ENCODE data around the gene MXD3.
"Not testable (repeated sequence)": the region's sequence is repeated elsewhere in the genome, so short reads cannot be mapped to it uniquely, and the experiment has no call there.

Gene MXD3, protein sequence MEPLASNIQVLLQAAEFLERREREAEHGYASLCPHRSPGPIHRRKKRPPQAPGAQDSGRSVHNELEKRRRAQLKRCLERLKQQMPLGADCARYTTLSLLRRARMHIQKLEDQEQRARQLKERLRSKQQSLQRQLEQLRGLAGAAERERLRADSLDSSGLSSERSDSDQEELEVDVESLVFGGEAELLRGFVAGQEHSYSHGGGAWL

DNA sequence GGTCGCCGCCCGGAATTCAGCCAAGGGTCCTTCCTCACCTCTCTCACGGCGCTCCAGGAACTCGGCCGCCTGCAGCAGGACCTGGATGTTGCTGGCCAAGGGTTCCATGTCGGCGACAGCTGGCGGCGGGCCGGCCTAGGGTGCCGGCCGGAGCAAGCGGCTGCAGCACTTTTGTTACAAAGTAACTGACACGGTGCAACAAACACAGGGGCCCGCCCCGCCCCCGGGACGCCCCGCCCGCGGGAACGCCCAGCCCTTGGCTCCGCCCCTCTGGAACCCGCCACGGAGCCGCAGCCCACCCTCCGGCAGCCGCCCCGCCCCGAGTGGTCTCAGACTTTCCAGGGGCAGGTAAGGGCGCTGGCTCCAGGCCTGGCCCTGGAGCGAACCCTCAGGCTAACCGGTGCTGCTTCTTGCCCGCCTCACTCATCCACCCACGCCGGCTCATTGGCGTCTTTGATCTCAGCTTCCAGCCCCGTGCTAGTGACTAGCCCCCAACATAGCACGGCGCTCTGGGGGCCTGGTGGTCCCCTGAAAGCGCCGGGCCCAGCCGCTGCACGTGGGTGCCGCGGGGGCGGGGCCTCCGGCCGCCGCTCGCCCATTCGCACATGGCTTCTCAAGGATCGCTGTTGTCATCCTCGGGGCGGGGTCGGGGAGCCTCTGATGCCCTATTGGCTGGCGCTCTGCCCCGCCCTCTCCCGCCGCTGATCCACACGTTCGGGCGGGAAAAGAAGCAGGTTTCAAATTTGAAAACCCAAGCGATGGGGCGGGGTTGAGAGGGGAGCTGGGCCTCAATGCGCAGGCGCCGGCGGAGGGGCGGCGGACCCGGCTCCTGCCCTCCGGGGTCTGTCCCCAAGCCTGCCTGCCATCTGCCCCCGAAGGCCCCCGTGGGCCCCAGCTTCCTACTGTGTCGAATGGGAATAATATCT, at the start of gene MXD3:
MXD3 (minus strand) TSS at position 176 of the 926 bp plus-strand sequence; CDS start at position 108, 68 bp downstream.
- peak; percentile 81 for DNase-seq (ENCODE audit: low read depth)

DNA sequence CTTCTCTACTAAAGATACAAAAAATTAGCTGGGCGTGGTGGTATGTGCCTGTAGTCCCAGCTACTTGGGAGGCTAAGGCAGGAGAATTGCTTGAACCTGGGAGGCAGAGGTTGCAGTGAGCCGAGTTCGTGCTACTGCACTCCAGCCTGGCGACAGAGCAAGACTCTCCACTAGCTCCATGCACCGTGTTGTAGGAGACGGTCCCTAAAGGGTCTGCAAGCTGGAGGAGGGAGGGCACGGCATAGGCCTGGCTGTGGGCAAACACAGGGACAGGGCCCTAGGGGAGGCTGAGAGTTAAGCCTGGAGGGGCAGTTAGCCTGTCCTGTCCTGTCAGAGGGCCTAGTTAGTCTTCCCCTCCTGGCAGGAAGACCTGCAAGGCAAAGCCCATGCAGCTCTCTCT, 49.0 kb upstream of the MXD3 start:
- DNase-seq (ENCODE audit: low read depth) = not testable (repeated sequence)

DNA sequence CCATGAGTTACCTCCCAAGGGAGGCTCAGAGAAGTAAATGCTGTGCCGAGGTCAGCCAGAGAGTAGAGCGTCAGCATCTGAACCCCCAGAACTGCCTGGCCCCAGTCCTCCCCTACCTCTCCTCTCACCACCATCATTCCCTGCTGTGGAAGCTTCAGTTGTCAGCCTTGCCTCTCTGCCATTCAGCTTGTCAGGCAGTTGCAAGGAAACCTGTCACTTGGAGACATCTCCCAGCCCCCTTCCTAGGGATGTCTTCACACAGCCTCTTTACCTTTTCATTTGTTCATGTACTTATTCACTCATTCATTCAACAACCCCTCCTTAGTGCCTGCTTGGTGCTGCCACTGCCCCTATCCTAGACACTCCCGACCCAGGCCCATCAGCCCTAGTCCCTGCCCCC, 48.2 kb upstream of the MXD3 start:
- no peak for DNase-seq (ENCODE audit: low read depth)

DNA sequence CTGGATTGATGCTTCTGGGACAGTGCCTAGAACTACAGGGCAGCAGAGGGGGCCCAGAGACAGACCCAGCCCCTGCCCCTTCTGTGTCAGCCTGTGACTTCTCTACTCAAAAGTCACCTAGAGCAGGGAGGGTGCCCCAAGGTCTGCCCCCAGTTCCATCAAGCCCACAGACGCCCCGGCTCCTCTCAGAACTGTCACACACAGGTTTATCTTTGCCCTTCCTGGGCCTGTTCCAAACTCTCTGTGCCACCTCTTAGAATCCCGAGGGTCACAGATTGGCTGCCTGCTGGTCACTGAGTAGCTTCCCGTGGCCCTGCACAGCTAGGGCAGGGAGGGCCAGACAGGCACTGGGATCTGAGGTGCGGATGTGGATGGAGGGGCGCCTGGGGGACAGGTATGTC, 47.8 kb upstream of the MXD3 start:
- DNase-seq (ENCODE audit: low read depth) = no peak

DNA sequence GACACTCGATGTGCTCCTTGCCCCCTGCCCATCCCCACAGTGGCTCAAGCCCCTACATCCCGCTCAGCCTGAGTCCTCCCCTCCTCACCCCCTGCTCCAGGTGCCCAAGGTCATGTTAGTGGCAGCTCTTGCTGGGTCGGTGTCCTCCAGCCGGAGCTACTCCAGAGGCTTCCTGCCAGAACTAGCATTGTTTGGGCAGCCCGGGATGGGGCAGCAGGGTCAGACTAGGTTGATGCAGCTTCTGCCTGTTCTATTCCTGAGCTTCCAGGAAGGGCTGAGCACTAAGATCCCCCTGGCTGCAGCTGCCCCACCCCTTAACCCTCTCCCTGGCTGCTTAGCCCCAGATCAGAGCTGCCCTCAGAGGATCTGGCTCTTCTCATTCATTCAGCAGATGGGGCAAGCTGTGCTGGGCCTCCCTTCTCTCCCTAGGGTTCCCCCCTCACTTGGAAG, 46.7 kb upstream of the MXD3 start:
- DNase-seq (ENCODE audit: low read depth) = no peak

DNA sequence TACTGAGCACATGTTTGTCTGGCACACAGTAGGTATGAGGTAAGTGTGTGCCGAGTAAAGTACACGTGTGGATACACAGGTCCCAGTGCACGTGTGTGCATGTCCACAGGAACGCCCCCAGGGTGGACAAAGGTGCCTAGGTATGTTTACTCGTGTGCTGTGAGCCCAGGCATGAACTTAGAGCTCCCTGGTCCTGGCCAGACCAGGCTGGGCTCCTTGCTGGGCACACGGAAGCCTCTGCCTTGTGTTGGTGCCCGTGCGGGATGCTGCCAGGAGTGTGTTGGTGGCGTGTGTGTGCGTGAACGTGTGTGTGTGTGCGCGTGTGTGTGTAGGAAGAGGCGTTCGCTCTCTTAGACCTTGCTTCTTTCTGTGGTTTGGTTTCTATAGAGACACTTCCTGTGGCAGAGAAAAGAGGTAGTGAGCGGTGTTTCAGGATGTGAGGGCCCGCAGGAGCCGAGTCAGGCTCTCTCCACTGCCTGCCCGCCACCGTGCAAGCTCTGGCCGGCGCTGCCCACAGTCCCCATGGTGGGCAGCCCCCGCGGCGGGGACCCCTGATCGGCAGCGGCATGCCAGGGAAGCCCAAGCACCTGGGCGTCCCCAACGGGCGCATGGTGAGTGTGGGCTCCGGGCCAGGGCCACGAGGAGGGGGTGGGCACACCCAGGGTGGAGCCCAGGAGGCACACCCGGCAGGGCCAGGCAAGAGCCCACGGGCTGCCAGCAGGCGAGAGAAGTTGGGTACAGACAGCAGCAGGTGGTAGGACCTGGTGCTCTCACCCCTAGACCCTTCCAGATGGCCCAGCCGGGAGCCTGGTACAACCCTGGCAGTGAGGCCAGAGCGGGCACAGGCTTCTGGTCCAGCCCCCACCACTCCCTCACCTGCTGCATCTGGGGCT, 46.0 kb upstream of the MXD3 start, which contains the start of gene RGS14:
RGS14 (plus strand) TSS at position 466 of the 893 bp plus-strand sequence; CDS start at position 567, 101 bp downstream.
- no peak for DNase-seq (ENCODE audit: low read depth)

DNA sequence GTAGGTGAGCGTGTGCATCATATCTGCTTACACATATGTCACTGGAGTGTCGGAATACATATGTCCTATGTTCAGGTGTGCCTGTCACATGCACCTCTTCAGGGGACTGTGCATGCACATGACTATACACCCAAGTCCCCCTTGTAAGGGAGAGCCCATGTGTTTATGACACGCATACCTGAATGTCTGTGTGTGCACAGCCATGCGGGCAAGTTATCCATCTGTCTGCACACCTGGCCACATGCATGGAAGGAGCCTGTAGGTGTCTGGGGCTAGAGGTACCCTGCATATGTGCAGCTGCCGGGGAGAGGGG, 45.4 kb upstream of the MXD3 start:
- DNase-seq (ENCODE audit: low read depth) = no peak

DNA sequence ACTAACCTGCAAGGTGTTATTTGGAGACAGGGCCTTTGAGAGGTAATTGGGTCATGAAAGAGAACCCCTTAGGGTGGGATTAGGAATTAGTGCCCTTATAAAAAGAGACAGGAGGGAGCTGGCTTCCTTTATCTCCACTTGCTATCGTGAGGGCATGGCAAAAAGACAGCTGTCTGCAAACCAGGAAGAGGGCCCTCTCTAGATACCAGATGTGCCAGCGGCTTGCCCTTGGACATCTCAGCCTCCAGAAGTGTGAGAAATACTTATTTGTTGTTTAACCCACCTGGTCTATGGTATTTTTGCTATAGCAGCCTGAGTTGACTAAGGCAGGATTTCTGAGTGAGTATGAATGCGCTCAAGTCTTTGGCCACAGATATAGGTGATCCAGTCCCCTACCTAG, 45.0 kb upstream of the MXD3 start:
- no peak for DNase-seq (ENCODE audit: low read depth)

DNA sequence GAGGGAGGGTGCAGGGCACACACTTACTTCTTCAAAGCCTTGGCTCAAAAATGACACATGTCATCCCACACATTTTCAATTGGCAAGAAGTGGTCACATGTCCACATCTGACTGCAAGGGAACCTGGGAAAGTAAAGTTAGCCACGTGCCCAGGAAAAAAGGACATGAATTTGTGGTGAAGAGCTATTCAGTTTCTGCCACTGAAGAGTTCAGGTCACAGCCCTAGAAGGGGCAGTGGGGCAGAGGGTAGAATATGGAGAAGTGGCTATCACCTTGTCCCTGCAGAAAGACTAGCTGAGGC, 44.1 kb upstream of the MXD3 start:
- no peak for DNase-seq (ENCODE audit: low read depth)

DNA sequence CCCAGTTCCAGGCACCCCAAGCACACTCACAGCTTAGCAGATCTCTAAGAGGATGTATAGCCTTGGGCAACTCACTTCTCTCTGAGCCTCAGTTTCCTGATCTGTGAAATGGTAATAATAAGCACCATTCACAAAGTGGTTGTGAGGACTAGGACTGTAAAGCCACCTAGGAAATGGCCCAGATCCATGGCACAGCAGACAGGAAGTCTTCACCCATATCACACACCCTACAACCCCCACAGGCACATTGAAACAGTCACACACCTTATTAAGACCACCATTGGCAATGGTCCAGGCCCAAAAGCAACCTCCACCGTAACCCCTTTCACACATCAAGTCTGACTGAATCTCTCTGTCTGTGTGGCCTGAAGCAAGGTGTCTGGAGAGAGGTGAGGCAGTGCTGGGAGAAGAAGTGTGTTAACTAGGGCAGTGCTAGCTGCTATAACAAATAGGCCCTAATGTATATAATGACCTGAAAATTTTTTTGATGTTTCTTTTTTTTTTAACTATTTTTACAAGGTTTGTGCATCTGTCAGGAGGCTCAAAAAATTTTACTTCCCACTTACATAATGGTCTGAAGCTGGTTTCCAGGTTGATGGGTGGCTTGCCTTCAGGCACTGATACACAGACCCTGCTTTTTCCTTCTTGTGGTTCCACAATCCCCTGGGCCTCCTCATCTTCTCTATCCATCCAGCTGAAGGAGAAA, 43.6 kb upstream of the MXD3 start:
- DNase-seq (ENCODE audit: low read depth) = no peak

DNA sequence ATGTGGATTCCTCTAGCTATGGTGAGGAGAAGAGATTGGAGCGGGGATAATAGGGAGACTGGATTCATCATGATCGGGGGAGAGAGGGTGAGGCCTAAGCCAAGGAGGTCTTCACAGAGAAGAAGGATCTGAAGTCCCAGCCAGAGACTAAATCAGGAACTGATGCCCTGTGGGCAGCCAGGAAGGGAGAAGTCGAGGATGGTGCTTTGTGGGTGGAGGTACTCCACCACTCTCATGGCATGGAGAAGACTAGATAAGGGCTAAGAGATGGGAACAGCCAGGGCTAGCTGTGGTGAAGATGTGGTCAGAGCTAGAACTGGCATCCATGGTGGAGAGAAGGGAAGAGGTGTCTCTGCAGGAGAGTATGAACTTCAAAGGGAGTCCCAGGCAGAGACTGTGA, 43.0 kb upstream of the MXD3 start:
- DNase-seq (ENCODE audit: low read depth) = no peak

DNA sequence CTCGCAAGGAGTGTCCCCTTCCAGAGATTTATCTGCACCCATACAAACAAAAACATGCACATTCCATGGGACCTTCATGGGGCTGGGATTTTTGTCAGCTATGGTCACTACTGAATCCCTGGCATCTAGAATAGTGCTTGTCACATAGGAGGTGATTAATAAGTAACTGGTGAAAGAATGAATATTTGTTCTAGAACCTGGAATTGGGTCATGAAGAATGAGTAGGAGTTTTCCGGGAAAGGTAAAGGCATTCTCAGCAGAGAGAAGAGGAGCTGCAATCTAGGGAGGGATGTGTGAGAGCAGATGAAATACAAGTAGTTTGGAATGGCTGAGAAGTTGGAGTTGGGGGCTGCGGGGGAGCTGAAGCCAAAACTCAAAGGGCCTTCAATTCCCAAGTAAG, 42.6 kb upstream of the MXD3 start:
- no peak for DNase-seq (ENCODE audit: low read depth)

DNA sequence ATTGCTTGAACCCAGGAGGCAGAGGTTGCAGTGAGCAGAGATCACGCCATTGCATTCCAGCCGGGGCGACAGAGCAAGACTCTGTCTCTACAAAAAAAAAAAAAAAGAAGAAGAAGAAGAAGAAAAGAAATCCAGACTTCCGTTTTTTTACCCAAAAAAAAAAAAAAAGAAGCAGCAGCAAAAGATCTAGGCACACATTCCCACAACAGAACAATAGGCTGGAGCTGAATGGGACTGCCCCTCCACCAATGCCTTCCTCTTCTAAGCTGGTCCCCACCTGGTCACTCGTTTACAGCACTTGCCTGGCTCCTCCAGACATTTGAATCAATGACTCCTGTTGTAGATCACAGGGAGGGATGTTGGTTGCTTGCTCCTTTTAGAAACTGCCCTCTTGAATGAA, 41.4 kb upstream of the MXD3 start:
- no peak for DNase-seq (ENCODE audit: low read depth)

DNA sequence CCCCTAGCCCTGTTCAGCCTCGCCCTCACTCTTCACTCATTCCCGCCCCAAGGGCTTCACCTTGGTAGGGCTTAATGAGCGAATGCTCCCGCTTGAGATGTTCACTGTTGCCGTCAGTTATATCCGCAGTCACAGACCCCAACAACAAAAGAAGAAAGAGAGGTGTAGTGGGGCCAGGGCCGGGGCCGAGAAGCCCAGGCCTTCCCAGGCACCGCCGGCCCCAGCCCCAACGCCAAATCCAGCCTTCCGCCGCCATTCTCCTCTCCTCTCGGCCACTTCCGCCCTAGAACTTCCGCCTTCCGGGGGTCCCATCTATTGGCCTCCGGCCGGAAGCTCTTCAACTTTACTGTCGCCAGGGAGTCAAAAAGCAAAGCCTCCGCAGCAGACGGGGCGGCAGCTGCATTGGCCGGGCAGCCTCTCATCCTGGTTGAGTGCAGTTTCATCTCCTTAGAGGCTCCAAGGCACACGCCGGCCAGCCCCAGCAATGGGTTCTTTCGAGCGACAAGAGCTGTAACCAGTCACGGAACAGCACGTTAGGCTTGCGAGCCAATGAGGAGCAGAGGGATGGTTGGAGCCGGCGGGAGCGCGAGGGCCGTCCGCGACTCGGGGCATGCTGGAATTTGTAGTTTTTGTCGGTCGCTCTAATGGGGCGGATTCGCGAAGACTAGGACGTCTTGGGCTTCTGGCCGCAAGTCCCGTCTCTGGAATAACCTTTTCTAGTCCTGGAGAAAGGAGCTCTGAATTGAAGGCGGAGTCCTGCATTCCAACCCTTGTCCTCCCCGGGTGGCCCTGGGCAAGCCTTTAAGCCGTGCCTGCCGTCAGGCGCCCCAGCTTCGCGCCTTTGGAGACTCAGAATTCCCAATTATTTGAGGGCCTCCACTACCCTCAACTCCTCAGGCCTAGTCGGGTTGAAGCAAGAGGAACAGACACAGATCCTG, 40.0 kb upstream of the MXD3 start, which contains the start of gene LMAN2:
LMAN2 (minus strand) TSS at position 277 of the 938 bp plus-strand sequence; CDS start at position 256, 21 bp downstream.
- DNase-seq (ENCODE audit: low read depth) = peak; percentile 94

DNA sequence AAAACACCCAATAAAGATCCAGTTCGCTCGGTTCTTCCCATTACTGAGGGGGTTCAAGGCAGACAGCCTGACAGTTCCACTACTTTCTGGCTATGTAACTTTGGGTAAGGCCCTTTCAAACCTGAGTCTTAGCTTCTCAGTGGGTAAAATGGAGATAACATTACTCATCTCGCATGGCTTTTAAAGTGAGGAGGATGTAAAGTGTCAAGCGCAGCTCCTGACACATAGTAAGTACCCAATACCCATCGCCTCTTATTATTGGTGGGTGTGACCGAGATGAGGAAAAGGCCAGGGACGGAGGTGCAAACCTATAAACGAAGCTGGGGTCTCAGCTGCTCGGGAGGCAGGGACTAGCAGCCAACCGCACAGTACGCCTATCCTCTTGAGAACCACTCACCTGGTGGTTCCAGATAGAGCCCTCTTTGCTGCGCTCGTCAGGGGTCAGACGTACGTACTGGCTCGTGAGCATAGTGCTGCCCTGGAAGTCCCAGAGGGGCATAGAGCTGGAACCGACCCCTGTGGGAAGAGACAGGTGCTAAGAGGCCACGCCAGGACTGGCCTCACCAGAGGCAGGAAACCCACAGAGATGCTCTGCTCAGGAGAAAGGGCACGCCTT, 39.2 kb upstream of the MXD3 start:
- DNase-seq (ENCODE audit: low read depth) = no peak

DNA sequence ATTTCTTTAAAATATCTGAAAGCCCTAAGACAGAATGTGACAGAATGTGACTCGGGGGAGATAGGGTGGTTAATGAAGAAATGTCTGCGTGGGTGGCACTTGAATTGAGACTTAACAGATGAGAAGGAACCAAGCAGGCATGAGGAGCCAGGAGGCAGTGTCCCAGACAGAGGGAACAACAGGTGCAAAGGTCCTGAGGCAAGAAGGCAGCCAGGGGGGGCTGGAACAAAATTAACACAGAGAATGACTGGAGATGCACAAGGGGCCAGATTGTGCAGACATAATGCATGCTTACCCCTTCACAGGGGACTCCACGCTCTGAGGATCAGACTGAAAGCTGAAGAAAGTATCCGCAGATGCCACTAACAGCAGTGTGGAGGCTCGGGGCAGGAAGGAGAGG, 38.1 kb upstream of the MXD3 start:
- DNase-seq (ENCODE audit: low read depth) = no peak

DNA sequence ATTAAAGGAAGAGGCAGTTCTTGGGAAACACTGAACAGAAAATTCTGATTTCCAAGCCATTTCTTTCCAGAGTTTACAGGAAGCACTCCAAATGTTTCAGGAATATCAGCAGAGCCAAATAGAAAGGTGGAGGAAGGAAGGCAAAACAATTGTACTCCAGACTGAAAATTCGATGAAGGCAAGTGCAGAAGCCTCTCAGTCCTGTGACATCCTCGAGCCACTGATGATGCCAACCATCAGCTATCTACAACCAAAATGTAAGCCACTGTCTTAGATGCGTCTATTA, 37.6 kb upstream of the MXD3 start:
- DNase-seq (ENCODE audit: low read depth) = no peak

DNA sequence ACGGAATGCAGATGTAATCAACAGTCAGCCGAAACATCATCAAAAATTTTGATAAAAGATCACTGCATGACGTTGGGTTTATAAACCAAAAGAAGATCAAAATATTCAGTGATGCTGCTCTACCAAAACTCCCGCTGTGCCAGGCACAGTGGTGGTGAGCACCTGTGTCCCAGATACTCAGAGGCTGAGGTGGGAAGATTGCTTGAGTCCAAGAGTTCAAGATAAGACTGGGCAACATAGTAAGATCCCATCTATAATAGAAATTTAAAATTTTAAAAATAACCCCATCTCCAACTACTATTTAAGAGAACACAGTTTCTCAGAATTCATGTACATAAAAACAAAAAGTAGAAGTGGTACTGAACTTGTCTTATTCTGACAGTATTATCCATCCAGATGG, 36.0 kb upstream of the MXD3 start:
- DNase-seq (ENCODE audit: low read depth) = no peak

DNA sequence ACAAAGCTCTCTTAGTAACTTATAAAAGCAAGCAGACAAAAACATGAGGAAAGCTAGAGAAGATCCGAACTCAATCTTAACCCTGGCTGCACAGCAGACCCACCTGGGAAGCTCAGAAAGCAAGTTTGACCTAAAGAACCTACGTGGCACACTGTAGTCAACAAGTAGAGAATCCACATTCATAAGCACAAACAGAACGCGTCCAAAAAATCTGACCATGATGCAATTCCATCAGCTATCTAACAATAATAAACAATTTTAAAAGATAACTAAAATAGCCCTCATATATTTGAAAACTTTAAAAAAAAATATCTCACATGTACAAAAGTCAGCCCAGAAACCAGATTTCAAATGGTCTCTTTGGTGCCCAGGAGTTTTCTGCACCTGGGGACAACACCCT, 35.1 kb upstream of the MXD3 start:
- no peak for DNase-seq (ENCODE audit: low read depth)

DNA sequence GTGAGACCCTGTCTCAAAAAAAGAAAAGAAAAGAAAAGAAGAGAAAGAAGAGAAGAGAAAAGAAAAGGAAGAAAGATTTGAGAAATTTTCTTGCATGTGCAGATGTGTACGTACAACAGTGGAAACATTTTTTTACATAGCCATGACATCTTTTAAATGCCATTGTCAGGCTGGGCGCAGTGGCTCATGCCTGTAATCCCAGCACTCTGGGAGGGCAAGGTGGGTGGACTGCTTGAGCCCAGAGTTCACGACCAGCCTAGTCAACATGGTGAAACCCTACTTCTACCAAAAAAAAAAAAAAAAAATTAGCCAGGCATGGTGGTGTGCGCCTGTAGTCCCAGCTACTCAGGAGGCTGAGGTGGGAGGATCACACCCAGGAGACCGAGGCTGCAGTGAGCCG, 33.2 kb upstream of the MXD3 start:
- no peak for DNase-seq (ENCODE audit: low read depth)

DNA sequence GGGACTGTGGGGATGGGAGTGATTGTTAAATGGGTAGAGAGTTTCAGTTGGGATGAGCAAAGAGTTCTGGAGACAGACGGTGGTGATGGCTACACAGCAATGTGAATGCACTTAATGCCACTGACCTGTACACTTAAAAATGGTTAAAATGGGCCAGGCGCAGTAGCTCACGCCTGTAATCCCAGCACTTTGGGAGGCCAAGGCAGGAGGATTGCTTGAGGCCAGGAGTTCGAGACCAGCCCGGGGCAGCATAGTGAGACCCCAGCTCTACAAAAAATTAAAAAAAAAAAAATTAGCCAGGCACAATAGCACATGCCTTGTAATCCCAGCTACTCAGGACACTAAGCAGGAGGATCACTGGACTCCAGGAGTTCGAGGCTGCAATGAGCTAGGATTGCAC, 32.1 kb upstream of the MXD3 start:
- no peak for DNase-seq (ENCODE audit: low read depth)
